ENCODE results near the gene COPRS. TPM values are rescaled to one million over a fixed set of nuclear protein-coding genes. Genes with fewer than 3 reads are reported as not detected.

Gene COPRS
- total and polyA plus RNA-seq, 4 donors: 15.4 to 50.6 (median 27.6) TPM

- H3K9ac ChIP-seq (ENCODE audit: low read depth in 1 of 2, low read length in 2 of 2): no peak overlapping the region
- no peaks in the 10 kb centered on the region for H3K27me3 ChIP-seq (ENCODE audit: control insufficient read depth in 4 of 4, insufficient read depth in 4 of 4, low read length in 3 of 4)
- 89% methylated on average over 5 of the region's 5 CpGs for WGBS
- TF ChIP-seq RAD21 (IDR thresholded peaks at IDR 0.05): no peak
- no peak for TF ChIP-seq FOXA2 (IDR thresholded peaks at IDR 0.05)
- TF ChIP-seq HNF4G (IDR thresholded peaks at IDR 0.05): no peak
- TF ChIP-seq CTCF (IDR thresholded peaks at IDR 0.05; ENCODE audit: low read depth, low read length, missing input control): no peak
- TF ChIP-seq EGR1 (IDR thresholded peaks at IDR 0.05; ENCODE audit: low read depth in 2 of 2): no peak
- no peak for TF ChIP-seq JUND (IDR thresholded peaks at IDR 0.05)
- TF ChIP-seq HNF4A (conservative IDR thresholded peaks at IDR 0.05): no peak
- no peak for TF ChIP-seq NR2F2 (IDR thresholded peaks at IDR 0.05)
- TF ChIP-seq SP1 (IDR thresholded peaks at IDR 0.05): no peak
- no peak for TF ChIP-seq REST (IDR thresholded peaks at IDR 0.05)
- no peaks in the 10 kb centered on the region for H3K4me1 ChIP-seq (ENCODE audit: control insufficient read depth in 4 of 4, insufficient read depth in 4 of 4, low read length in 3 of 4)
- DNase-seq (ENCODE audit: low spot score): no peak
- no peak overlapping the region for H3K4me3 ChIP-seq (ENCODE audit: low read depth in 1 of 3, low read length in 3 of 3)
- H3K27ac ChIP-seq (ENCODE audit: low read depth in 1 of 2, low read length in 2 of 2): no peak overlapping the region
- H3K9me3 ChIP-seq (ENCODE audit: control insufficient read depth in 4 of 4, low read length in 3 of 4): no peaks in the 10 kb centered on the region
- H3K36me3 ChIP-seq (ENCODE audit: control insufficient read depth in 4 of 4, insufficient read depth in 3 of 4, low read depth in 1 of 4, low read length in 3 of 4): peaks cover 28 to 60% (median 47%) of the 10 kb centered on the region in 4 donors
Measured at GRCh38 chr17:31869797-31870568, 10.9 kb upstream of the COPRS start.

- TF ChIP-seq FOXA2 (IDR thresholded peaks at IDR 0.05): no peak
- TF ChIP-seq NR2F2 (IDR thresholded peaks at IDR 0.05): no peak
- TF ChIP-seq CTCF (IDR thresholded peaks at IDR 0.05; ENCODE audit: low read depth, low read length, missing input control): no peak
- peaks cover 28 to 64% (median 53%) of the 10 kb centered on the region in 4 donors for H3K36me3 ChIP-seq (ENCODE audit: control insufficient read depth in 4 of 4, insufficient read depth in 3 of 4, low read depth in 1 of 4, low read length in 3 of 4)
- no peaks in the 10 kb centered on the region for H3K4me1 ChIP-seq (ENCODE audit: control insufficient read depth in 4 of 4, insufficient read depth in 4 of 4, low read length in 3 of 4)
- no peak overlapping the region for H3K4me3 ChIP-seq (ENCODE audit: low read depth in 1 of 3, low read length in 3 of 3)
- no peaks in the 10 kb centered on the region for H3K27me3 ChIP-seq (ENCODE audit: control insufficient read depth in 4 of 4, insufficient read depth in 4 of 4, low read length in 3 of 4)
- no peak overlapping the region for H3K9ac ChIP-seq (ENCODE audit: low read depth in 1 of 2, low read length in 2 of 2)
- DNase-seq (ENCODE audit: low spot score): no peak
- no peak overlapping the region for H3K27ac ChIP-seq (ENCODE audit: low read depth in 1 of 2, low read length in 2 of 2)
- WGBS: 98% methylated on average over 2 of the region's 2 CpGs
- H3K9me3 ChIP-seq (ENCODE audit: control insufficient read depth in 4 of 4, low read length in 3 of 4): no peaks in the 10 kb centered on the region
Measured at GRCh38 chr17:31869031-31869430, 10.0 kb upstream of the COPRS start.

Measured in liver (tissue), 9 donors.